WTC11 (cell line): Measurements from ENCODE around the gene MIER3. TPM values are rescaled to one million over a fixed set of nuclear protein-coding genes. Genes with fewer than 3 reads are reported as not detected.

Experiments
- ATAC-seq: fragments of 200-7000 bp; cut with Tn5 transposase; 2 replicates; pipeline ENCODE4 v1.10.0; 2021; ENCODE audit warnings: mild to moderate bottlenecking, moderate library complexity
- CTCF ChIA-PET: fragments of 300-600 bp; sonication (Branson Sonifier 250); formaldehyde crosslinking; loops from one replicate; lab custom pipeline; 2021; ENCODE audit warnings: antibody characterized with exemption; lab: Charles Lee
- POLR2A ChIA-PET: fragments of 350-600 bp; sonication (Branson Sonifier 250); formaldehyde crosslinking; loops from one replicate; lab custom pipeline; 2021; ENCODE audit warnings: antibody characterized with exemption; lab: Charles Lee
- DNase-seq: peaks from one replicate; pipeline ENCODE4 v3.0.0; 2021; ENCODE audit warnings: low spot score
- H3K27ac Mint-ChIP-seq: 2 replicates; pipeline ENCODE4 v1.8.0; 2021; ENCODE audit warnings: mixed read lengths
- H3K27me3 Mint-ChIP-seq: 2 replicates; pipeline ENCODE4 v1.8.0; 2021; ENCODE audit warnings: low read depth, mild to moderate bottlenecking, moderate library complexity, mixed read lengths
- H3K36me3 Mint-ChIP-seq: 2 replicates; pipeline ENCODE4 v1.8.0; 2021; ENCODE audit warnings: mixed read lengths
- H3K4me1 Mint-ChIP-seq: 2 replicates; pipeline ENCODE4 v1.8.0; 2022; ENCODE audit warnings: mixed read lengths
- H3K4me3 Mint-ChIP-seq: 2 replicates; pipeline ENCODE4 v1.8.0; 2021; ENCODE audit warnings: mild to moderate bottlenecking, moderate library complexity, mixed read lengths
- H3K9me3 Mint-ChIP-seq: 2 replicates; pipeline ENCODE4 v1.8.0; 2021; ENCODE audit warnings: mixed read lengths
- CBFB ChIP-seq: sonication (generic); formaldehyde crosslinking; IDR thresholded peaks from 2 replicates; pipeline ENCODE4 v1.8.1; 2022; ENCODE audit warnings: mild to moderate bottlenecking, low read depth, missing genetic modification reagents
- CREM ChIP-seq: sonication (generic); formaldehyde crosslinking; IDR thresholded peaks from 2 replicates; pipeline ENCODE4 v1.8.1; 2022; ENCODE audit warnings: mild to moderate bottlenecking, missing genetic modification reagents, moderate library complexity
- ELF4 ChIP-seq: sonication (generic); formaldehyde crosslinking; IDR thresholded peaks from 2 replicates; pipeline ENCODE4 v1.8.1; 2022; ENCODE audit warnings: low read depth, mild to moderate bottlenecking, moderate library complexity, missing genetic modification reagents
- ESRRA ChIP-seq: sonication (generic); formaldehyde crosslinking; IDR thresholded peaks from 2 replicates; pipeline ENCODE4 v1.8.1; 2022; ENCODE audit warnings: mild to moderate bottlenecking, missing genetic modification reagents, borderline replicate concordance
- FOXK1 ChIP-seq: sonication (generic); formaldehyde crosslinking; IDR thresholded peaks from 2 replicates; pipeline ENCODE4 v1.8.0; 2022; ENCODE audit warnings: mild to moderate bottlenecking, moderate library complexity, missing genetic modification reagents
- FOXP1 ChIP-seq: sonication (generic); formaldehyde crosslinking; IDR thresholded peaks from 2 replicates; pipeline ENCODE4 v1.8.0; 2022; ENCODE audit warnings: missing genetic modification reagents, mild to moderate bottlenecking, moderate library complexity, borderline replicate concordance
- HMGA2 ChIP-seq: fragments of 250-450 bp; sonication (Bioruptor Pico); IDR thresholded peaks from 2 replicates; pipeline ENCODE4 v1.4.0; 2021; ENCODE audit warnings: mild to moderate bottlenecking, moderate library complexity
- JAZF1 ChIP-seq: fragments of 250-450 bp; sonication (Bioruptor Pico); IDR thresholded peaks from 2 replicates; pipeline ENCODE4 v1.9.0; 2021; ENCODE audit warnings: moderate library complexity, mild to moderate bottlenecking, inconsistent platforms
- JUN ChIP-seq: sonication (generic); formaldehyde crosslinking; IDR thresholded peaks from 2 replicates; pipeline ENCODE4 v1.8.0; 2023; ENCODE audit warnings: mild to moderate bottlenecking, missing genetic modification reagents
- TEAD4 ChIP-seq: sonication (generic); formaldehyde crosslinking; IDR thresholded peaks from 2 replicates; pipeline ENCODE4 v1.8.0; 2022; ENCODE audit warnings: mild to moderate bottlenecking, missing genetic modification reagents
- ZNF138 ChIP-seq: sonication (generic); formaldehyde crosslinking; conservative IDR thresholded peaks from 2 replicates; pipeline ENCODE4 v1.8.1; 2022; ENCODE audit warnings: mild to moderate bottlenecking, moderate library complexity, missing genetic modification reagents
- ZNF396 ChIP-seq: fragments of 250-450 bp; sonication (Bioruptor Pico); IDR thresholded peaks from 2 replicates; pipeline ENCODE4 v1.8.0; 2021; ENCODE audit warnings: mild to moderate bottlenecking, moderate library complexity, borderline replicate concordance
- total RNA-seq: library from RNA; stranded (reverse); gene quantifications from 3 replicates; pipeline ENCODE4 v1.2.3, GENCODE V29; 2021
- TF ChIP-seq, protein P1 (sequence below): sonication (generic); formaldehyde crosslinking; IDR thresholded peaks from 2 replicates; pipeline ENCODE4 v1.8.1; 2022; ENCODE audit warnings: low read depth, mild to moderate bottlenecking, moderate library complexity, missing genetic modification reagents, borderline replicate concordance
- TF ChIP-seq, protein P2 (sequence below): fragments of 250-450 bp; sonication (Bioruptor Pico); conservative IDR thresholded peaks from 2 replicates; pipeline ENCODE4 v1.9.0; 2021; ENCODE audit warnings: mild to moderate bottlenecking
- TF ChIP-seq, protein P3 (sequence below): sonication (generic); formaldehyde crosslinking; IDR thresholded peaks from 2 replicates; pipeline ENCODE4 v1.8.0; 2023; ENCODE audit warnings: mild to moderate bottlenecking, missing genetic modification reagents
- TF ChIP-seq, protein P4 (sequence below): sonication (generic); formaldehyde crosslinking; IDR thresholded peaks from 2 replicates; pipeline ENCODE4 v1.8.1; 2022; ENCODE audit warnings: missing genetic modification reagents, borderline replicate concordance
- TF ChIP-seq, protein P5 (sequence below): sonication (generic); formaldehyde crosslinking; IDR thresholded peaks from 2 replicates; pipeline ENCODE4 v1.8.0; 2022; ENCODE audit warnings: mild to moderate bottlenecking, missing genetic modification reagents
- TF ChIP-seq, protein P6 (sequence below): fragments of 200-600 bp; IDR thresholded peaks from 2 replicates; pipeline ENCODE4 v1.8.0; 2022; ENCODE audit warnings: antibody characterized with exemption

The MIER3 gene
- total RNA-seq, 1 experiment from 2014 or later, result 27.8 TPM

DNA sequence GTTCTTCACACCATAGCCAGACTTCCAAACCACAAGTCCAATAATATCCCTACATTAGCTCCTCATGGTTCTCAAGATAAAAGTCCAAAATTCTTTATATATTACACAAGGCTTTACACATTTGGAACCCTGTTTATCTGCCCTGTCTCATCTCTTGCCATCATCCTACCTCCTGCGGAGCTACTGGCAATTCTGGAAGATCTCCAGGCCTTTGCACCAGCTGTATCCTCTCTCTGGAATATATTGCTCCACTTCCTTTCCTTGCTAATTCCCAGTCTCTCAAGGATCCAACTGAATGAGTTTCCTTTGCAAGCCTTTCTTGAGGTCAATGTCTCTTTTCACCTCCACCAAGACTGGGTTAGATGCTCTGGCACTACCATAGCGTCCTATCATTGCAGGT, 41.3 kb upstream of the MIER3 start:
- Mint-ChIP-seq H3K27ac (no peak overlapping the region), H3K9me3 (no peaks in the 10 kb centered on the region), H3K27me3 (no peaks in the 10 kb centered on the region), H3K4me3 (no peak overlapping the region), H3K4me1 (no peaks in the 10 kb centered on the region), H3K36me3 (no peaks in the 10 kb centered on the region)
- TF ChIP-seq CBFB (CRISPR knock-in tag) (no peak), JUN (CRISPR knock-in tag) (no peak), TEAD4 (CRISPR knock-in tag) (no peak), CREM (CRISPR knock-in tag) (no peak), FOXK1 (CRISPR knock-in tag) (no peak), FOXP1 (no peak), ELF4 (CRISPR knock-in tag) (no peak), JAZF1 (no peak), ZNF138 (CRISPR knock-in tag) (no peak), ZNF396 (no peak), HMGA2 (CRISPR knock-in tag) (no peak), ESRRA (CRISPR knock-in tag) (no peak)
- TF ChIP-seq, protein P1, sequence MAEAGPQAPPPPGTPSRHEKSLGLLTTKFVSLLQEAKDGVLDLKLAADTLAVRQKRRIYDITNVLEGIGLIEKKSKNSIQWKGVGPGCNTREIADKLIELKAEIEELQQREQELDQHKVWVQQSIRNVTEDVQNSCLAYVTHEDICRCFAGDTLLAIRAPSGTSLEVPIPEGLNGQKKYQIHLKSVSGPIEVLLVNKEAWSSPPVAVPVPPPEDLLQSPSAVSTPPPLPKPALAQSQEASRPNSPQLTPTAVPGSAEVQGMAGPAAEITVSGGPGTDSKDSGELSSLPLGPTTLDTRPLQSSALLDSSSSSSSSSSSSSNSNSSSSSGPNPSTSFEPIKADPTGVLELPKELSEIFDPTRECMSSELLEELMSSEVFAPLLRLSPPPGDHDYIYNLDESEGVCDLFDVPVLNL (CRISPR knock-in tag), result no peak
- TF ChIP-seq, protein P2, sequence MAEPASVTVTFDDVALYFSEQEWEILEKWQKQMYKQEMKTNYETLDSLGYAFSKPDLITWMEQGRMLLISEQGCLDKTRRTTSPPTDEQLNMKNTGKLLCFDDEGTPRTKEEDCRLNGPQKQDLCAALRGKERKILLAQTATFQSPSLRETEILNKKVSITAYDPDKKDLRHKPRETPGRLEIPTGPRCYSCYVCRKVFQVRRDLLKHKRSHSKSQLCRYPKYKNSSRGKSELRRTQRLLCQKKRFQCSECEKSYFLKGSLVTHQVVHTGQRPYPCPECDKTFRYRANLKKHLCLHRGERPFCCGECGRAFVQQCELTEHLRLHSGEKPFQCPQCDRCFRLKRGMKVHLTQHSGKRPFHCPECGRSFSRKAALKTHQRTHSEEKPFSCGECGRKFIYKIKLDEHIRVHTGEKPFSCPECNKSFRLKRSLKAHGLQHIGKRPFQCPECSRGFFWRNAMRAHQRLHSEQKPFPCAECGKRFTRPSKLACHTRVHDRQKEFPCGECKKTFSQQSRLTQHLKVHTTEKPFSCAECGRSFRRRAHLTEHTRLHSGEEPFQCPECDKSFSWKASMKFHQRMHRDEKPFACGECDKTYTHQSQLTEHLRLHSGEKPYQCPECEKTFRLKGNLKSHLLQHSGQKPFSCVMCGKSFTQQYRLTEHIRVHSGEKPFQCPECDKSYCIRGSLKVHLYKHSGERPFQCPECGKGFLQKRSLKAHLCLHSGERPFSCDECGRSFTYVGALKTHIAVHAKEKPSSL, result no peak
- TF ChIP-seq, protein P3, sequence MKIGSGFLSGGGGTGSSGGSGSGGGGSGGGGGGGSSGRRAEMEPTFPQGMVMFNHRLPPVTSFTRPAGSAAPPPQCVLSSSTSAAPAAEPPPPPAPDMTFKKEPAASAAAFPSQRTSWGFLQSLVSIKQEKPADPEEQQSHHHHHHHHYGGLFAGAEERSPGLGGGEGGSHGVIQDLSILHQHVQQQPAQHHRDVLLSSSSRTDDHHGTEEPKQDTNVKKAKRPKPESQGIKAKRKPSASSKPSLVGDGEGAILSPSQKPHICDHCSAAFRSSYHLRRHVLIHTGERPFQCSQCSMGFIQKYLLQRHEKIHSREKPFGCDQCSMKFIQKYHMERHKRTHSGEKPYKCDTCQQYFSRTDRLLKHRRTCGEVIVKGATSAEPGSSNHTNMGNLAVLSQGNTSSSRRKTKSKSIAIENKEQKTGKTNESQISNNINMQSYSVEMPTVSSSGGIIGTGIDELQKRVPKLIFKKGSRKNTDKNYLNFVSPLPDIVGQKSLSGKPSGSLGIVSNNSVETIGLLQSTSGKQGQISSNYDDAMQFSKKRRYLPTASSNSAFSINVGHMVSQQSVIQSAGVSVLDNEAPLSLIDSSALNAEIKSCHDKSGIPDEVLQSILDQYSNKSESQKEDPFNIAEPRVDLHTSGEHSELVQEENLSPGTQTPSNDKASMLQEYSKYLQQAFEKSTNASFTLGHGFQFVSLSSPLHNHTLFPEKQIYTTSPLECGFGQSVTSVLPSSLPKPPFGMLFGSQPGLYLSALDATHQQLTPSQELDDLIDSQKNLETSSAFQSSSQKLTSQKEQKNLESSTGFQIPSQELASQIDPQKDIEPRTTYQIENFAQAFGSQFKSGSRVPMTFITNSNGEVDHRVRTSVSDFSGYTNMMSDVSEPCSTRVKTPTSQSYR (CRISPR knock-in tag), result no peak
- TF ChIP-seq, protein P4, sequence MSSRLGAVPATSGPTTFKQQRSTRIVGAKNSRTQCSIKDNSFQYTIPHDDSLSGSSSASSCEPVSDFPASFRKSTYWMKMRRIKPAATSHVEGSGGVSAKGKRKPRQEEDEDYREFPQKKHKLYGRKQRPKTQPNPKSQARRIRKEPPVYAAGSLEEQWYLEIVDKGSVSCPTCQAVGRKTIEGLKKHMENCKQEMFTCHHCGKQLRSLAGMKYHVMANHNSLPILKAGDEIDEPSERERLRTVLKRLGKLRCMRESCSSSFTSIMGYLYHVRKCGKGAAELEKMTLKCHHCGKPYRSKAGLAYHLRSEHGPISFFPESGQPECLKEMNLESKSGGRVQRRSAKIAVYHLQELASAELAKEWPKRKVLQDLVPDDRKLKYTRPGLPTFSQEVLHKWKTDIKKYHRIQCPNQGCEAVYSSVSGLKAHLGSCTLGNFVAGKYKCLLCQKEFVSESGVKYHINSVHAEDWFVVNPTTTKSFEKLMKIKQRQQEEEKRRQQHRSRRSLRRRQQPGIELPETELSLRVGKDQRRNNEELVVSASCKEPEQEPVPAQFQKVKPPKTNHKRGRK (CRISPR knock-in tag), result no peak
- TF ChIP-seq, protein P5, sequence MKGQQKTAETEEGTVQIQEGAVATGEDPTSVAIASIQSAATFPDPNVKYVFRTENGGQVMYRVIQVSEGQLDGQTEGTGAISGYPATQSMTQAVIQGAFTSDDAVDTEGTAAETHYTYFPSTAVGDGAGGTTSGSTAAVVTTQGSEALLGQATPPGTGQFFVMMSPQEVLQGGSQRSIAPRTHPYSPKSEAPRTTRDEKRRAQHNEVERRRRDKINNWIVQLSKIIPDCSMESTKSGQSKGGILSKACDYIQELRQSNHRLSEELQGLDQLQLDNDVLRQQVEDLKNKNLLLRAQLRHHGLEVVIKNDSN, result no peak
- TF ChIP-seq, protein P6, sequence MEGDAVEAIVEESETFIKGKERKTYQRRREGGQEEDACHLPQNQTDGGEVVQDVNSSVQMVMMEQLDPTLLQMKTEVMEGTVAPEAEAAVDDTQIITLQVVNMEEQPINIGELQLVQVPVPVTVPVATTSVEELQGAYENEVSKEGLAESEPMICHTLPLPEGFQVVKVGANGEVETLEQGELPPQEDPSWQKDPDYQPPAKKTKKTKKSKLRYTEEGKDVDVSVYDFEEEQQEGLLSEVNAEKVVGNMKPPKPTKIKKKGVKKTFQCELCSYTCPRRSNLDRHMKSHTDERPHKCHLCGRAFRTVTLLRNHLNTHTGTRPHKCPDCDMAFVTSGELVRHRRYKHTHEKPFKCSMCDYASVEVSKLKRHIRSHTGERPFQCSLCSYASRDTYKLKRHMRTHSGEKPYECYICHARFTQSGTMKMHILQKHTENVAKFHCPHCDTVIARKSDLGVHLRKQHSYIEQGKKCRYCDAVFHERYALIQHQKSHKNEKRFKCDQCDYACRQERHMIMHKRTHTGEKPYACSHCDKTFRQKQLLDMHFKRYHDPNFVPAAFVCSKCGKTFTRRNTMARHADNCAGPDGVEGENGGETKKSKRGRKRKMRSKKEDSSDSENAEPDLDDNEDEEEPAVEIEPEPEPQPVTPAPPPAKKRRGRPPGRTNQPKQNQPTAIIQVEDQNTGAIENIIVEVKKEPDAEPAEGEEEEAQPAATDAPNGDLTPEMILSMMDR, result no peak
- DNase-seq, result no peak
- no peak for ATAC-seq
- CTCF ChIA-PET, result no interaction called here
- POLR2A ChIA-PET, result no interaction called here
